CD14-positive monocyte (primary cell): ENCODE measurements around the gene ERGIC1. TPM values are rescaled to one million over a fixed set of nuclear protein-coding genes. Genes with fewer than 3 reads are reported as not detected.

ENCODE experiments used
- DNase-seq, 3 donors: peaks; one replicate each; pipeline ENCODE4 v3.0.0-alpha.2; 2011 to 2022
- H2AFZ ChIP-seq: 2 replicates; pipeline ENCODE4 v1.6.0; 2012; ENCODE audit warnings: mild to moderate bottlenecking, low read depth, low read length, inconsistent platforms; ENCODE audit not compliant: insufficient read depth, poor library complexity, severe bottlenecking
- H3K27ac ChIP-seq, 2 donors: 1 replicate in 1 of 2; 2 replicates in 1 of 2; pipeline ENCODE4 v1.5.1; 2012 to 2013; ENCODE audit warnings: low read length in 2 of 2, control low read depth in 1 of 2, inconsistent platforms in 1 of 2, low read depth in 1 of 2, mild to moderate bottlenecking in 1 of 2
- H3K27me3 ChIP-seq, 2 donors: one replicate each; pipeline versions ENCODE4 v1.6.0 to v1.6.1; 2011 to 2013; ENCODE audit warnings: low read length in 2 of 2; ENCODE audit not compliant: control insufficient read depth in 2 of 2, insufficient read depth in 2 of 2
- H3K36me3 ChIP-seq, 2 donors: replicated peaks in 1 of 2; 1 replicate in 1 of 2; 2 replicates in 1 of 2; pipeline versions ENCODE4 v1.5.1 to v1.6.1; 2012 to 2013; ENCODE audit warnings: low read length in 2 of 2, control low read depth in 1 of 2, inconsistent platforms in 1 of 2, mild to moderate bottlenecking in 1 of 2; ENCODE audit not compliant: insufficient read depth in 2 of 2, control insufficient read depth in 1 of 2
- H3K4me1 ChIP-seq, 2 donors: 1 replicate in 1 of 2; 2 replicates in 1 of 2; pipeline versions ENCODE4 v1.5.1 to v1.6.1; 2012 to 2013; ENCODE audit warnings: low read length in 2 of 2, control low read depth in 1 of 2, inconsistent platforms in 1 of 2, mild to moderate bottlenecking in 1 of 2, moderate library complexity in 1 of 2; ENCODE audit not compliant: insufficient read depth in 2 of 2, control insufficient read depth in 1 of 2
- H3K4me2 ChIP-seq: replicated peaks from 2 replicates; pipeline ENCODE3; 2012; ENCODE audit warnings: low read length, moderate library complexity, mild to moderate bottlenecking; ENCODE audit not compliant: poor library complexity, severe bottlenecking; ENCODE audit errors: extremely low read depth
- H3K4me3 ChIP-seq, 3 experiments: fragments of 200-600 bp in 1 of 3; sonication (generic) in 1 of 3; replicated peaks in 1 of 3; 1 replicate in 2 of 3; 2 replicates in 1 of 3; pipeline ENCODE4 v1.5.1; 2011 to 2013; ENCODE audit warnings: low read length in 3 of 3, mild to moderate bottlenecking in 3 of 3, control low read depth in 2 of 3, low read depth in 2 of 3, inconsistent platforms in 1 of 3, moderate library complexity in 1 of 3
- H3K79me2 ChIP-seq: 2 replicates; pipeline ENCODE4 v1.6.0; 2012; ENCODE audit warnings: mild to moderate bottlenecking, control low read depth, inconsistent platforms, low read length, moderate library complexity; ENCODE audit not compliant: insufficient read depth
- H3K9ac ChIP-seq: 2 replicates; pipeline ENCODE4 v1.6.0; 2017; ENCODE audit warnings: low read length, mild to moderate bottlenecking; ENCODE audit not compliant: insufficient read depth, poor library complexity, severe bottlenecking
- H3K9me3 ChIP-seq, 2 donors: replicated peaks in 1 of 2; 1 replicate in 1 of 2; 2 replicates in 1 of 2; pipeline versions ENCODE4 v1.5.1 to v1.6.1; 2012 to 2013; ENCODE audit warnings: low read length in 2 of 2, control low read depth in 1 of 2; ENCODE audit not compliant: control insufficient read depth in 1 of 2, insufficient read depth in 1 of 2
- H4K20me1 ChIP-seq: 2 replicates; pipeline ENCODE4 v1.6.0; 2012; ENCODE audit warnings: mild to moderate bottlenecking, low read length, control low read depth, moderate library complexity; ENCODE audit not compliant: insufficient read depth
- H3K27ac Mint-ChIP-seq, 7 donors: one replicate each; pipeline ENCODE4 v1.8.0; 2020; ENCODE audit warnings: mild to moderate bottlenecking in 7 of 7, mixed read lengths in 7 of 7, moderate library complexity in 6 of 7, inconsistent platforms in 2 of 7
- H3K27me3 Mint-ChIP-seq, 3 donors: one replicate each; pipeline ENCODE4 v1.8.0; 2021 to 2022; ENCODE audit warnings: low read depth in 3 of 3, mild to moderate bottlenecking in 3 of 3, mixed read lengths in 3 of 3, moderate library complexity in 3 of 3, inconsistent platforms in 1 of 3
- H3K36me3 Mint-ChIP-seq, 2 donors: one replicate each; pipeline ENCODE4 v1.8.0; 2020; ENCODE audit warnings: mixed read lengths in 2 of 2, inconsistent platforms in 1 of 2, mild to moderate bottlenecking in 1 of 2
- H3K4me1 Mint-ChIP-seq: one replicate; pipeline ENCODE4 v1.8.0; 2020; ENCODE audit warnings: mild to moderate bottlenecking, mixed read lengths
- H3K4me3 Mint-ChIP-seq, 2 donors: one replicate each; pipeline ENCODE4 v1.8.0; 2020; ENCODE audit warnings: mild to moderate bottlenecking in 2 of 2, mixed read lengths in 2 of 2, moderate library complexity in 1 of 2
- H3K9me3 Mint-ChIP-seq, 7 donors: one replicate each; pipeline ENCODE4 v1.8.0; 2020 to 2022; ENCODE audit warnings: mixed read lengths in 7 of 7, mild to moderate bottlenecking in 6 of 7, moderate library complexity in 6 of 7, inconsistent platforms in 2 of 7
- WGBS: methylation state at CpG from one replicate; pipeline ENCODE4 v1.1.5; 2013; ENCODE audit warnings: missing lambda C conversion rate; ENCODE audit not compliant: insufficient coverage; 5-methylcytosine and 5-hydroxymethylcytosine counted together
- intact Hi-C, 2 donors: fragments of 100-400 bp; cut with micrococcal nuclease; formaldehyde crosslinking; loops; one replicate each; pipeline versions ENCODE4 v1.15.0 to v1.15.1; 2023
- polyA plus RNA-seq, 3 donors: library from polyadenylated mRNA; depleted of rRNA in 1 of 3; unstranded in 2 of 3; stranded (reverse) in 1 of 3; fragments of 300-500 nt in 2 of 3; fragments of >200 nt in 1 of 3; fragmentation: Illumina TruSeq in 2 of 3; gene quantifications; 1 replicate in 2 of 3; 2 replicates in 1 of 3; pipeline ENCODE4 v1.2.3, GENCODE V29; 2012 to 2021
- TF ChIP-seq, protein P1 (sequence below): fragments of 200-600 bp; IDR thresholded peaks from one replicate; pipeline ENCODE4 v1.8.0; 2022; ENCODE audit warnings: antibody characterized with exemption, mild to moderate bottlenecking

The ERGIC1 gene
- polyA plus RNA-seq, 3 donors = 28.3 to 76.2 (median 34.1) TPM

DNA sequence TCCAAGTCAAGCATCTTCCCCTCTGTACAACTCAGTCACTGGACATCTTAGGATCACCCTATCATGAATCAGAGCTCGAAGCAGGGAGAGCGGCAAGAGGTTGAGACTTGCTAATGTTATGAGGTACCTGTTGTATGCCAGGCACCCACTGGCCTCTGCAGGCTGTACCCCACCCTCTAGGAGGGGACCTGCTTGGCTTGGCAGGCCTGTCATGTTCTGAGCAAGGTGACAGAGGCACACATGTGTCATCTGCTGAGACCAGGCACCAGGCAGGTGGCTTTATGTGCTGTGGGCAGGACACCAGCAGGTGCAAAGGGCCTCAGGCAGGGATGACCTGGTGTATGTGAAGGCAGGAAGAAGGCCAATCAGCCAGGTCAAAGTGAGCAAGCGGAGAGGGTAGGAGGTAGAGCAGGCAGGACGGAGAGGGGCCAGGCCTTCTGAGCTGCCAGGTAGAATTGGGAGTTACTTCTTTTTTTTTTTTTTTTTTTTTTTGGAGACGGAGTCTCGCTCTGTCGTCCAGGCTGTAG is 64.9 kb downstream of the ERGIC1 start:
- intact Hi-C loops = no loop called here
- H4K20me1 ChIP-seq = no peaks in the 10 kb centered on the region
- 100% methylated on average over 2 of the region's 7 CpGs for WGBS
- no peak overlapping the region for H3K4me3 Mint-ChIP-seq
- no peaks in the 10 kb centered on the region for H3K27me3 ChIP-seq
- peaks cover 0 to 1% (median 0%) of the 10 kb centered on the region in 3 donors for H3K27me3 Mint-ChIP-seq
- no peaks in the 10 kb centered on the region for H3K9me3 Mint-ChIP-seq
- H2AFZ ChIP-seq = no peak overlapping the region
- no peaks in the 10 kb centered on the region for H3K79me2 ChIP-seq
- H3K27ac Mint-ChIP-seq = peak overlapping the region in 4 of 7 donors; percentile 39 to 79 (median 52)
- H3K27ac ChIP-seq = peak overlapping the region in 1 of 2 donors; percentile 80
- H3K9ac ChIP-seq = no peak overlapping the region
- peaks cover 41 to 59% of the 10 kb centered on the region in 2 donors for H3K36me3 Mint-ChIP-seq
- no peaks in the 10 kb centered on the region for H3K9me3 ChIP-seq
- peaks cover 4% of the 10 kb centered on the region for H3K4me1 Mint-ChIP-seq
- peaks cover 16 to 25% of the 10 kb centered on the region in 2 donors for H3K36me3 ChIP-seq
- H3K4me2 ChIP-seq = no peak overlapping the region
- TF ChIP-seq, protein P1, sequence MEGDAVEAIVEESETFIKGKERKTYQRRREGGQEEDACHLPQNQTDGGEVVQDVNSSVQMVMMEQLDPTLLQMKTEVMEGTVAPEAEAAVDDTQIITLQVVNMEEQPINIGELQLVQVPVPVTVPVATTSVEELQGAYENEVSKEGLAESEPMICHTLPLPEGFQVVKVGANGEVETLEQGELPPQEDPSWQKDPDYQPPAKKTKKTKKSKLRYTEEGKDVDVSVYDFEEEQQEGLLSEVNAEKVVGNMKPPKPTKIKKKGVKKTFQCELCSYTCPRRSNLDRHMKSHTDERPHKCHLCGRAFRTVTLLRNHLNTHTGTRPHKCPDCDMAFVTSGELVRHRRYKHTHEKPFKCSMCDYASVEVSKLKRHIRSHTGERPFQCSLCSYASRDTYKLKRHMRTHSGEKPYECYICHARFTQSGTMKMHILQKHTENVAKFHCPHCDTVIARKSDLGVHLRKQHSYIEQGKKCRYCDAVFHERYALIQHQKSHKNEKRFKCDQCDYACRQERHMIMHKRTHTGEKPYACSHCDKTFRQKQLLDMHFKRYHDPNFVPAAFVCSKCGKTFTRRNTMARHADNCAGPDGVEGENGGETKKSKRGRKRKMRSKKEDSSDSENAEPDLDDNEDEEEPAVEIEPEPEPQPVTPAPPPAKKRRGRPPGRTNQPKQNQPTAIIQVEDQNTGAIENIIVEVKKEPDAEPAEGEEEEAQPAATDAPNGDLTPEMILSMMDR = no peak
- DNase-seq = no peak
- peaks cover 0 to 27% of the 10 kb centered on the region in 2 donors for H3K4me1 ChIP-seq
- no peak overlapping the region for H3K4me3 ChIP-seq

- H3K36me3 Mint-ChIP-seq = peaks cover 41 to 64% of the 10 kb centered on the region in 2 donors
- H2AFZ ChIP-seq = no peak overlapping the region
- DNase-seq = no peak
- no peak overlapping the region for H3K27ac ChIP-seq
- H3K79me2 ChIP-seq = no peaks in the 10 kb centered on the region
- H4K20me1 ChIP-seq = no peaks in the 10 kb centered on the region
- no peak overlapping the region for H3K4me3 Mint-ChIP-seq
- peaks cover 16 to 25% of the 10 kb centered on the region in 2 donors for H3K36me3 ChIP-seq
- H3K9ac ChIP-seq = no peak overlapping the region
- TF ChIP-seq, protein P1 = no peak
- H3K27ac Mint-ChIP-seq = peak overlapping the region in 2 of 7 donors; percentile 15 to 49
- H3K4me1 Mint-ChIP-seq = peaks cover 8% of the 10 kb centered on the region
- no peaks in the 10 kb centered on the region for H3K27me3 ChIP-seq
- H3K4me3 ChIP-seq = no peak overlapping the region
- peaks cover 0 to 1% (median 0%) of the 10 kb centered on the region in 3 donors for H3K27me3 Mint-ChIP-seq
- no peaks in the 10 kb centered on the region for H3K9me3 Mint-ChIP-seq
- no peaks in the 10 kb centered on the region for H3K9me3 ChIP-seq
- 100% methylated on average over 5 of the region's 7 CpGs for WGBS
- intact Hi-C loops = no loop called here
- no peak overlapping the region for H3K4me2 ChIP-seq
- H3K4me1 ChIP-seq = peaks cover 0 to 27% of the 10 kb centered on the region in 2 donors
These were observed 65.4 kb downstream of the ERGIC1 start for GRCh38 chr5:172899436-172899835.
